Measurements from ENCODE around the gene RDH5. TPM values are rescaled to one million over a fixed set of nuclear protein-coding genes. Genes with fewer than 3 reads are reported as not detected.

Gene RDH5
- total RNA-seq, 4 donors from 2014 or later, result 70.9 to 162 (median 123) TPM

DNA sequence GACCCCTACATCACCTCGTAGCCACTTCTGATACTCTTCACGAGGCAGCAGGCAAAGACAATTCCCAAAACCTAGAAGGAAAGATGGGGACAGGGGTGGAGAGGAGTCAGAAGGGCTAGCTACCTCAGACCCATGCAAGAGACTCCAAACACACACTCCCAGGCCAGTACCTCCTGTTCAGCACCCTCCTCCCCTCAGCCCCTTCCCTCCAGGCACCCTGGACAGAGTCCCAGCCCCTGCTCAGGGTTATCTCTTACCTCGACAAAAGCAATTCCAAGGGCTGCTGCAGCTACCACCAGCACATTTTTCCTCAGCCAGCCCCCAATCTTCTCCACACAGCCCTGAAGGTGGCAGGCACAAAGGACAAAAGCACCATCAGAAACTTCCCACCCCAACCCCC, 5.4 kb downstream of the RDH5 start:
- TF ChIP-seq, protein P1, sequence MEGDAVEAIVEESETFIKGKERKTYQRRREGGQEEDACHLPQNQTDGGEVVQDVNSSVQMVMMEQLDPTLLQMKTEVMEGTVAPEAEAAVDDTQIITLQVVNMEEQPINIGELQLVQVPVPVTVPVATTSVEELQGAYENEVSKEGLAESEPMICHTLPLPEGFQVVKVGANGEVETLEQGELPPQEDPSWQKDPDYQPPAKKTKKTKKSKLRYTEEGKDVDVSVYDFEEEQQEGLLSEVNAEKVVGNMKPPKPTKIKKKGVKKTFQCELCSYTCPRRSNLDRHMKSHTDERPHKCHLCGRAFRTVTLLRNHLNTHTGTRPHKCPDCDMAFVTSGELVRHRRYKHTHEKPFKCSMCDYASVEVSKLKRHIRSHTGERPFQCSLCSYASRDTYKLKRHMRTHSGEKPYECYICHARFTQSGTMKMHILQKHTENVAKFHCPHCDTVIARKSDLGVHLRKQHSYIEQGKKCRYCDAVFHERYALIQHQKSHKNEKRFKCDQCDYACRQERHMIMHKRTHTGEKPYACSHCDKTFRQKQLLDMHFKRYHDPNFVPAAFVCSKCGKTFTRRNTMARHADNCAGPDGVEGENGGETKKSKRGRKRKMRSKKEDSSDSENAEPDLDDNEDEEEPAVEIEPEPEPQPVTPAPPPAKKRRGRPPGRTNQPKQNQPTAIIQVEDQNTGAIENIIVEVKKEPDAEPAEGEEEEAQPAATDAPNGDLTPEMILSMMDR (IDR thresholded peaks at IDR 0.05; ENCODE audit: low read depth), result no peak

DNA sequence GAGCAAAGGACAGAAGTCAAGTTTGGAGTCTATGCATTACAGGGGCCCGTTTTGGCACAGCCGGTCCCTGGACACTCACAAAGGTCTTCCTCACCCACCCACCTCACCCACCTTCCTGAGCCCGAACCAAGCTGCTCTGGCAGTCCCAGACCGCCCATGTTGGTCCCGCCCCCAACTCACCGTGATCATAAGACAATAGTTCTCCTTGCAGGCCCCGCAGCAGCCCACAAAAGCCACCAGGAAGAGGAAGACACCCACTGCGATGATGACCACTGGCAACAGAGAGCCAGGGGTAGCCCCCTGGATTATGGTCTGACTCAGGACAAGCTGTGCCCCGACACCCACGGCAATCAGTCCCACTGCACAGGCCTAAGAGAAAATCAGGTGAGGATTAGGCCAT, 6.8 kb downstream of the RDH5 start:
- TF ChIP-seq, protein P1 (IDR thresholded peaks at IDR 0.05; ENCODE audit: low read depth), result no peak

GRCh38 chr12:55727643-55728185, 7.5 kb downstream of the RDH5 start:
- TF ChIP-seq, protein P1 (IDR thresholded peaks at IDR 0.05; ENCODE audit: low read depth), result no peak

DNA sequence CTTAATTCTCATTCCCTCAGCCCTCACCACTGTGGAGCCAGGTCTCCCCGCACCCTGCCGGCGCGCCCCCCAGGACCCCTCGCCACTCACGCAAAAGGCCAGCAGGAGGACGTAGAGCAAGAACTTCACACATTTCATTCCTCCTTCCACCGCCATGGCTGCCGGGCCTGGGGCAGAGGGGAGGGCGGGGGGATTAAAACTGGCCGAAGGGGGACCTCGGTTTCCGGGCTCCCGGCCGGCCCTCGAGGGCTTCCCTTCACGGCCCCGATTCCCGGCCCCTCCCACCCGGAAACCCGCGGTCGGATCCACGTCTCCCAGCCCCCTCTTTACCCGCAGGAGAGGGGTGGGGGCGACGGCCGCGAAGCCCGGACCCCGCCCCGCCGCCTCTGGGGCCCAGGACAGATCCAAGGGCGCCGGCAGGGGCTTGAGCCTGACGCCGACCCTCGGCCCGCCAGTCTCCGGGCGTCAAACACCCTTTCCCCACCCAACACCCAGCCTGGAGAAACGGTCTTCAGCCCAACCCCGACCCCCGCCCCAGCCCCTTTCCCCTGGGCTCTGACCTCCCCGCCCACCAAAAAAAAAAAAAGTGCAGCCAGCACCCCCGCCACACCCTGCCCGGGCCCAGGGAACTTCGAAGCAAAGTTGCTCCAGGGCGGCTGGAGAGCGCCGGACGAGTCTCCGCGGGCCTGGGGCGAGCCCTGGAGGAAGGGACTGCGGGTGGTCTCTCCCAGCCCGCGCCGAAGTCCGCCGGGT, 8.2 kb downstream of the RDH5 start:
- TF ChIP-seq, protein P1 (IDR thresholded peaks at IDR 0.05; ENCODE audit: low read depth), result no peak

- TF ChIP-seq, protein P1 (IDR thresholded peaks at IDR 0.05; ENCODE audit: low read depth), result no peak
These were observed 9.0 kb downstream of the RDH5 start, which contains the start of gene CD63 for GRCh38 chr12:55728939-55729818. CD63 (minus strand) TSS chr12:55729009; CDS start chr12:55728341, 668 bp downstream.

- TF ChIP-seq, protein P1 (IDR thresholded peaks at IDR 0.05; ENCODE audit: low read depth), result no peak
These were observed 9.9 kb downstream of the RDH5 start for GRCh38 chr12:55729819-55730818.

Measured in subcutaneous adipose tissue (tissue), 4 donors.